GM12891 (cell line): ENCODE data around the gene NPR2.

Experiments
- POLR2A ChIP-seq: IDR thresholded peaks from 2 replicates; pipeline ENCODE4 v1.6.1; 2011; ENCODE audit warnings: low read depth, low read length, control low read depth
- POLR2AphosphoS5 ChIP-seq: IDR thresholded peaks from 2 replicates; pipeline ENCODE4 v1.6.1; 2011; ENCODE audit warnings: low read depth, low read length, control low read depth
- TAF1 ChIP-seq: IDR thresholded peaks from 2 replicates; pipeline ENCODE4 v1.6.1; 2011; ENCODE audit warnings: low read depth, low read length, control low read depth

GRCh38 chr9:35750256-35750531 is 41.2 kb upstream of the NPR2 start:
- TF ChIP-seq POLR2A: no peak
- TF ChIP-seq TAF1: no peak
- no peak for TF ChIP-seq POLR2AphosphoS5
